ENCODE results near the gene IFNLR1.

The IFNLR1 gene

GRCh38 chr1:24175033-24175755, 11.9 kb downstream of the IFNLR1 start:
- DNase-seq: no peak

GRCh38 chr1:24173638-24174575, 13.2 kb downstream of the IFNLR1 start:
- no peak for DNase-seq

GRCh38 chr1:24172598-24172997, 14.5 kb downstream of the IFNLR1 start:
- DNase-seq: no peak

GRCh38 chr1:24169286-24169685, 17.8 kb downstream of the IFNLR1 start:
- DNase-seq: no peak

- no peak for DNase-seq
Observed at GRCh38 chr1:24168245-24168644, 18.8 kb downstream of the IFNLR1 start.

GRCh38 chr1:24167008-24167407, 20.1 kb downstream of the IFNLR1 start:
- DNase-seq: no peak

GRCh38 chr1:24165500-24165899, 21.6 kb downstream of the IFNLR1 start:
- no peak for DNase-seq

GRCh38 chr1:24164004-24164403, 23.1 kb downstream of the IFNLR1 start:
- DNase-seq: no peak

GRCh38 chr1:24162201-24162600, 24.9 kb downstream of the IFNLR1 start:
- DNase-seq: no peak

- DNase-seq: no peak
Observed at GRCh38 chr1:24161270-24161669, 25.8 kb downstream of the IFNLR1 start.

- no peak for DNase-seq
Observed at GRCh38 chr1:24159366-24159765, 27.7 kb downstream of the IFNLR1 start.

GRCh38 chr1:24157918-24158481, 29.1 kb downstream of the IFNLR1 start:
- DNase-seq: no peak

GRCh38 chr1:24156542-24157260, 30.4 kb downstream of the IFNLR1 start:
- DNase-seq: no peak

GRCh38 chr1:24155011-24155782, 31.9 kb downstream of the IFNLR1 start:
- peak; percentile 9 for DNase-seq

GRCh38 chr1:24154215-24154614, 32.9 kb downstream of the IFNLR1 start:
- no peak for DNase-seq

- no peak for DNase-seq
Observed at GRCh38 chr1:24152631-24153494, 34.2 kb downstream of the IFNLR1 start.

- DNase-seq: no peak
Observed at GRCh38 chr1:24151175-24151533, 35.9 kb downstream of the IFNLR1 start.

- peak; percentile 72 for DNase-seq
Observed at GRCh38 chr1:24150234-24151174, 36.6 kb downstream of the IFNLR1 start.

GRCh38 chr1:24149866-24150233, 37.2 kb downstream of the IFNLR1 start:
- peak; percentile 53 for DNase-seq

GRCh38 chr1:24147816-24148215, 39.3 kb downstream of the IFNLR1 start:
- DNase-seq: no peak

Data from hematopoietic multipotent progenitor cell treated with erythropoietin and hydrocortisone succinate and interleukin-3 and kit ligand, for 8 days (in vitro differentiated cells).